DOHH2 (cell line): ENCODE measurements around the gene FAM131C.

Experiments used
- H3F3A ChIP-seq: fragments of 200-600 bp; sonication (generic), shearing (Covaris generic); 2 replicates; pipeline ENCODE4 v1.6.0; 2016; ENCODE audit warnings: antibody characterized with exemption, mild to moderate bottlenecking; ENCODE audit not compliant: control insufficient read depth, insufficient read depth
- H3K27ac ChIP-seq: fragments of 200-600 bp; sonication (generic); 2 replicates; pipeline ENCODE4 v1.5.1; 2014; ENCODE audit warnings: low read depth, mild to moderate bottlenecking, low read length, moderate library complexity
- H3K27me3 ChIP-seq: fragments of 200-600 bp; sonication (generic); 2 replicates; pipeline ENCODE4 v1.6.1; 2014; ENCODE audit warnings: mild to moderate bottlenecking, low read length, mixed read lengths; ENCODE audit not compliant: control insufficient read depth
- H3K36me3 ChIP-seq: fragments of 200-600 bp; sonication (generic); 2 replicates; pipeline ENCODE4 v1.6.1; 2014; ENCODE audit warnings: mild to moderate bottlenecking, low read length, moderate library complexity, mixed read lengths; ENCODE audit not compliant: control insufficient read depth
- H3K4me1 ChIP-seq: fragments of 200-600 bp; sonication (generic); 2 replicates; pipeline ENCODE4 v1.6.1; 2014; ENCODE audit warnings: mild to moderate bottlenecking, low read length, mixed read lengths; ENCODE audit not compliant: control insufficient read depth
- H3K4me2 ChIP-seq: fragments of 200-600 bp; sonication (generic); 2 replicates; pipeline ENCODE4 v1.6.0; 2014; ENCODE audit warnings: mild to moderate bottlenecking, low read length, moderate library complexity
- H3K4me3 ChIP-seq: fragments of 200-600 bp; sonication (generic); 2 replicates; pipeline ENCODE4 v1.5.1; 2014; ENCODE audit warnings: mild to moderate bottlenecking, low read length, mixed read lengths
- H3K79me2 ChIP-seq: fragments of 200-600 bp; sonication (generic); 2 replicates; pipeline ENCODE4 v1.6.1; 2014; ENCODE audit warnings: mild to moderate bottlenecking, low read length, mixed read lengths; ENCODE audit not compliant: control insufficient read depth
- H3K9me2 ChIP-seq: fragments of 200-600 bp; sonication (generic); replicated peaks from 2 replicates; pipeline ENCODE4 v1.6.1; 2014; ENCODE audit warnings: mild to moderate bottlenecking, low read length, mixed read lengths; ENCODE audit not compliant: control insufficient read depth
- H3K9me3 ChIP-seq: fragments of 200-600 bp; sonication (generic); 2 replicates; pipeline ENCODE4 v1.6.1; 2014; ENCODE audit warnings: antibody characterized with exemption, low read length, mixed read lengths; ENCODE audit not compliant: control insufficient read depth, insufficient read depth
- H4K20me1 ChIP-seq: fragments of 200-600 bp; sonication (generic); 2 replicates; pipeline ENCODE4 v1.6.0; 2014; ENCODE audit warnings: low read depth, mild to moderate bottlenecking, antibody characterized with exemption, low read length, moderate library complexity; ENCODE audit not compliant: control insufficient read depth, insufficient read depth
- CTCF ChIP-seq: fragments of 200-600 bp; sonication (generic); IDR thresholded peaks from one replicate; pipeline ENCODE4 v1.5.1; 2014; ENCODE audit warnings: antibody characterized with exemption, mild to moderate bottlenecking, low read depth, low read length; ENCODE audit not compliant: poor library complexity, severe bottlenecking
- EZH2phosphoT487 ChIP-seq: fragments of 200-600 bp; sonication (generic); IDR thresholded peaks from 2 replicates; pipeline ENCODE4 v1.6.1; 2017; ENCODE audit warnings: borderline replicate concordance, mild to moderate bottlenecking, antibody characterized with exemption, low read length, moderate library complexity, mixed read lengths

Gene FAM131C

GRCh38 chr1:16019644-16020277, 53.7 kb downstream of the FAM131C start:
- Histone ChIP-seq H3K4me1 (peaks cover 5% of the 10 kb centered on the region), H3F3A (no peaks in the 10 kb centered on the region), H3K36me3 (no peaks in the 10 kb centered on the region), H3K27ac (no peak overlapping the region), H3K9me2 (no peaks in the 10 kb centered on the region), H3K27me3 (peaks cover 19% of the 10 kb centered on the region), H3K9me3 (no peaks in the 10 kb centered on the region), H4K20me1 (no peaks in the 10 kb centered on the region), H3K4me3 (no peak overlapping the region), H3K4me2 (no peak overlapping the region), H3K79me2 (no peaks in the 10 kb centered on the region)
- TF ChIP-seq CTCF (no peak), EZH2phosphoT487 (no peak)

- Histone ChIP-seq H3K4me1 (peaks cover 13% of the 10 kb centered on the region), H3K9me2 (no peaks in the 10 kb centered on the region), H3K4me3 (no peak overlapping the region), H3K79me2 (no peaks in the 10 kb centered on the region), H3K9me3 (no peaks in the 10 kb centered on the region), H3K36me3 (no peaks in the 10 kb centered on the region), H3F3A (no peaks in the 10 kb centered on the region), H3K27ac (no peak overlapping the region), H4K20me1 (no peaks in the 10 kb centered on the region), H3K4me2 (no peak overlapping the region), H3K27me3 (peaks cover 23% of the 10 kb centered on the region)
- TF ChIP-seq EZH2phosphoT487: no peak
- TF ChIP-seq CTCF: no peak
Observed at GRCh38 chr1:16018749-16019643, 54.5 kb downstream of the FAM131C start.

GRCh38 chr1:16018308-16018707, 55.1 kb downstream of the FAM131C start:
- peaks cover 20% of the 10 kb centered on the region for H3K4me1 ChIP-seq

More at GRCh38 chr1:16018308-16018707, 55.1 kb downstream of the FAM131C start:
- Histone ChIP-seq H3K27me3 (peaks cover 27% of the 10 kb centered on the region), H4K20me1 (no peaks in the 10 kb centered on the region), H3K9me2 (no peaks in the 10 kb centered on the region), H3K4me3 (no peak overlapping the region), H3K36me3 (no peaks in the 10 kb centered on the region), H3K4me2 (no peak overlapping the region), H3F3A (no peaks in the 10 kb centered on the region), H3K27ac (no peak overlapping the region), H3K9me3 (no peaks in the 10 kb centered on the region), H3K79me2 (no peaks in the 10 kb centered on the region)
- TF ChIP-seq EZH2phosphoT487: no peak
- TF ChIP-seq CTCF: no peak
